HepG2 (cell line): Measurements from ENCODE around the gene MUC13. TPM values are rescaled to one million over a fixed set of nuclear protein-coding genes. Genes with fewer than 3 reads are reported as not detected.

ENCODE experiments used
- CENPT ChIP-seq: sonication (generic); formaldehyde crosslinking; IDR thresholded peaks from 2 replicates; pipeline ENCODE4 v1.8.0; 2022; ENCODE audit warnings: low read depth, mild to moderate bottlenecking, moderate library complexity, missing genetic modification reagents
- KDM6A ChIP-seq: IDR thresholded peaks from 2 replicates; pipeline ENCODE4 v1.6.1; 2016; ENCODE audit warnings: low read depth
- NFKBIZ ChIP-seq: IDR thresholded peaks from 2 replicates; pipeline ENCODE4 v1.6.1; 2018; ENCODE audit warnings: missing genetic modification reagents, missing compliant biosample characterization
- SRSF4 ChIP-seq: fragments of 200-400 bp; formaldehyde crosslinking; IDR thresholded peaks from one replicate; pipeline ENCODE4 v1.6.1; 2018; ENCODE audit warnings: mild to moderate bottlenecking, low read depth, low read length, moderate library complexity; ENCODE audit not compliant: poor library complexity, severe bottlenecking
- ZKSCAN5 ChIP-seq: sonication (generic); formaldehyde crosslinking; IDR thresholded peaks from 2 replicates; pipeline ENCODE4 v1.5.1; 2020; ENCODE audit warnings: mild to moderate bottlenecking, missing genetic modification reagents
- ZNF713 ChIP-seq: sonication (generic); formaldehyde crosslinking; IDR thresholded peaks from 2 replicates; pipeline ENCODE4 v1.4.0; 2020; ENCODE audit warnings: mild to moderate bottlenecking, missing genetic modification reagents
- ZNF782 ChIP-seq: sonication (generic); formaldehyde crosslinking; IDR thresholded peaks from 2 replicates; pipeline ENCODE4 v1.4.0; 2020; ENCODE audit warnings: missing genetic modification reagents, mild to moderate bottlenecking, borderline replicate concordance
- polyA plus RNA-seq, 8 experiments: library from polyadenylated mRNA; depleted of rRNA in 3 of 8; stranded (reverse) in 7 of 8; unstranded in 1 of 8; fragments of >200 nt; fragmentation: Illumina TruSeq in 4 of 8; extraction: Trizol in 4 of 8; gene quantifications; 2 replicates each; pipeline versions ENCODE4 v1.2.1 to v1.2.3, GENCODE V29; 2011 to 2016; ENCODE audit warnings: low read depth in 4 of 8, missing spikeins in 1 of 8, mixed read lengths in 1 of 8; ENCODE audit not compliant: insufficient read depth in 1 of 8
- total RNA-seq, 5 experiments: library from RNA; depleted of rRNA; stranded (reverse); fragments of >200 nt; fragmentation: Illumina TruSeq; extraction: Trizol; gene quantifications; 2 replicates each; pipeline ENCODE4 v1.2.3, GENCODE V29; 2016; ENCODE audit warnings: low read depth in 1 of 5
- TF ChIP-seq, protein P1 (sequence below): sonication (generic); formaldehyde crosslinking; IDR thresholded peaks from 2 replicates; pipeline ENCODE4 v1.4.0; 2020; ENCODE audit warnings: missing genetic modification reagents
- TF ChIP-seq, protein P2 (sequence below): sonication (generic); formaldehyde crosslinking; IDR thresholded peaks from 2 replicates; pipeline ENCODE4 v1.4.0; 2020; ENCODE audit warnings: mild to moderate bottlenecking, missing genetic modification reagents
- TF ChIP-seq, protein P3 (sequence below), 2 experiments: sonication (generic) in 1 of 2; formaldehyde crosslinking in 1 of 2; IDR thresholded peaks; 2 replicates each; pipeline versions ENCODE4 v1.6.1 to v1.9.0; 2014 to 2022; ENCODE audit warnings: antibody characterized with exemption in 1 of 2, borderline replicate concordance in 1 of 2, inconsistent platforms in 1 of 2, low read depth in 1 of 2, missing genetic modification reagents in 1 of 2
- TF ChIP-seq, protein P4 (sequence below): sonication (generic); formaldehyde crosslinking; IDR thresholded peaks from 2 replicates; pipeline ENCODE4 v1.5.0; 2020; ENCODE audit warnings: missing genetic modification reagents

MUC13 gene
- total and polyA plus RNA-seq, 2 of the 13 experiments (the other 11 are each of a cell fraction or from before 2014, with no cell fraction given), result 0.04 to 1.2 TPM

DNA sequence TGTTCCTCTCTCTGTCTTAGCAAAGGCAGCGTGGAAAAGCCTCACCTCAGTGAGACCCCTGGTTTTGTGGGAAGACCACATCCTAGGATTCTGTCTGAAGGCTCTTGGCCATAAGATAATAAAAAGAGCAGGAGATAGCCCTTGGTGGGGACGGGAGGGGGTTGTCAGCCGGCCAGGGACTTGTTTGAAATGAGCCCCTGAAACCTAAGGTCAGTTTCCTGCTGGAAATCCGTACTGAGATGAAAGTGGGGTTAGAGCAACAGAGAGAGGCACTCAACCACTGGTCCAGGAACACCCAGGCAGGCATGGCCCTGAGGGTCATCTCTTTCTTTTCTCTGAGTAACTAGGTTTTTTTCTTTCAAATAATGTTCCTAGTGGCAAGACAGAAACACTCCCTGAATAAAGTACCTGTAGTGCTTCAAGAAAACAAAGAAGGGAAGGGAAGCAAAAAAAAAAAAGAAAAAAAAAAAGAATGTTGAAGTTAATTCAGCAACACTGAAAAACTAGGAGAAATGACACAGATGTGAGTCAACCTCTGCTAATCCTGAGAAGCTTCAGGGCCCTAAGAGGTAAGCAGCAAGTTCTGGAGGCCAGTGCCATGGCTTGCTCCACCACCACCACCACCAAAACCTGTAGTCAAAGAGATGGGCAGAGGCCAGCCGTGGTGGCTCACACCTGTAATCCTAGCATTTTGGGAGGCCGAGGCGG lies 50.6 kb downstream of the MUC13 start (continued):
- TF ChIP-seq, protein P1, sequence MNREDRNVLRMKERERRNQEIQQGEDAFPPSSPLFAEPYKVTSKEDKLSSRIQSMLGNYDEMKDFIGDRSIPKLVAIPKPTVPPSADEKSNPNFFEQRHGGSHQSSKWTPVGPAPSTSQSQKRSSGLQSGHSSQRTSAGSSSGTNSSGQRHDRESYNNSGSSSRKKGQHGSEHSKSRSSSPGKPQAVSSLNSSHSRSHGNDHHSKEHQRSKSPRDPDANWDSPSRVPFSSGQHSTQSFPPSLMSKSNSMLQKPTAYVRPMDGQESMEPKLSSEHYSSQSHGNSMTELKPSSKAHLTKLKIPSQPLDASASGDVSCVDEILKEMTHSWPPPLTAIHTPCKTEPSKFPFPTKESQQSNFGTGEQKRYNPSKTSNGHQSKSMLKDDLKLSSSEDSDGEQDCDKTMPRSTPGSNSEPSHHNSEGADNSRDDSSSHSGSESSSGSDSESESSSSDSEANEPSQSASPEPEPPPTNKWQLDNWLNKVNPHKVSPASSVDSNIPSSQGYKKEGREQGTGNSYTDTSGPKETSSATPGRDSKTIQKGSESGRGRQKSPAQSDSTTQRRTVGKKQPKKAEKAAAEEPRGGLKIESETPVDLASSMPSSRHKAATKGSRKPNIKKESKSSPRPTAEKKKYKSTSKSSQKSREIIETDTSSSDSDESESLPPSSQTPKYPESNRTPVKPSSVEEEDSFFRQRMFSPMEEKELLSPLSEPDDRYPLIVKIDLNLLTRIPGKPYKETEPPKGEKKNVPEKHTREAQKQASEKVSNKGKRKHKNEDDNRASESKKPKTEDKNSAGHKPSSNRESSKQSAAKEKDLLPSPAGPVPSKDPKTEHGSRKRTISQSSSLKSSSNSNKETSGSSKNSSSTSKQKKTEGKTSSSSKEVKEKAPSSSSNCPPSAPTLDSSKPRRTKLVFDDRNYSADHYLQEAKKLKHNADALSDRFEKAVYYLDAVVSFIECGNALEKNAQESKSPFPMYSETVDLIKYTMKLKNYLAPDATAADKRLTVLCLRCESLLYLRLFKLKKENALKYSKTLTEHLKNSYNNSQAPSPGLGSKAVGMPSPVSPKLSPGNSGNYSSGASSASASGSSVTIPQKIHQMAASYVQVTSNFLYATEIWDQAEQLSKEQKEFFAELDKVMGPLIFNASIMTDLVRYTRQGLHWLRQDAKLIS, result no peak
- TF ChIP-seq, protein P2, sequence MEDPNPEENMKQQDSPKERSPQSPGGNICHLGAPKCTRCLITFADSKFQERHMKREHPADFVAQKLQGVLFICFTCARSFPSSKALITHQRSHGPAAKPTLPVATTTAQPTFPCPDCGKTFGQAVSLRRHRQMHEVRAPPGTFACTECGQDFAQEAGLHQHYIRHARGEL (CRISPR knock-in tag), result no peak
- TF ChIP-seq SRSF4 (no peak), ZNF782 (CRISPR knock-in tag) (no peak), ZKSCAN5 (CRISPR knock-in tag) (no peak), NFKBIZ (CRISPR knock-in tag) (no peak), ZNF713 (no peak), KDM6A (no peak), CENPT (CRISPR knock-in tag) (no peak)
- TF ChIP-seq, protein P3, sequence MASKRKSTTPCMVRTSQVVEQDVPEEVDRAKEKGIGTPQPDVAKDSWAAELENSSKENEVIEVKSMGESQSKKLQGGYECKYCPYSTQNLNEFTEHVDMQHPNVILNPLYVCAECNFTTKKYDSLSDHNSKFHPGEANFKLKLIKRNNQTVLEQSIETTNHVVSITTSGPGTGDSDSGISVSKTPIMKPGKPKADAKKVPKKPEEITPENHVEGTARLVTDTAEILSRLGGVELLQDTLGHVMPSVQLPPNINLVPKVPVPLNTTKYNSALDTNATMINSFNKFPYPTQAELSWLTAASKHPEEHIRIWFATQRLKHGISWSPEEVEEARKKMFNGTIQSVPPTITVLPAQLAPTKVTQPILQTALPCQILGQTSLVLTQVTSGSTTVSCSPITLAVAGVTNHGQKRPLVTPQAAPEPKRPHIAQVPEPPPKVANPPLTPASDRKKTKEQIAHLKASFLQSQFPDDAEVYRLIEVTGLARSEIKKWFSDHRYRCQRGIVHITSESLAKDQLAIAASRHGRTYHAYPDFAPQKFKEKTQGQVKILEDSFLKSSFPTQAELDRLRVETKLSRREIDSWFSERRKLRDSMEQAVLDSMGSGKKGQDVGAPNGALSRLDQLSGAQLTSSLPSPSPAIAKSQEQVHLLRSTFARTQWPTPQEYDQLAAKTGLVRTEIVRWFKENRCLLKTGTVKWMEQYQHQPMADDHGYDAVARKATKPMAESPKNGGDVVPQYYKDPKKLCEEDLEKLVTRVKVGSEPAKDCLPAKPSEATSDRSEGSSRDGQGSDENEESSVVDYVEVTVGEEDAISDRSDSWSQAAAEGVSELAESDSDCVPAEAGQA (IDR thresholded peaks at IDR 0.05; ENCODE audit: low read depth), result no peak
- TF ChIP-seq, protein P3 (CRISPR knock-in tag; IDR thresholded peaks at IDR 0.05; ENCODE audit: borderline replicate concordance), result no peak
- TF ChIP-seq, protein P4, sequence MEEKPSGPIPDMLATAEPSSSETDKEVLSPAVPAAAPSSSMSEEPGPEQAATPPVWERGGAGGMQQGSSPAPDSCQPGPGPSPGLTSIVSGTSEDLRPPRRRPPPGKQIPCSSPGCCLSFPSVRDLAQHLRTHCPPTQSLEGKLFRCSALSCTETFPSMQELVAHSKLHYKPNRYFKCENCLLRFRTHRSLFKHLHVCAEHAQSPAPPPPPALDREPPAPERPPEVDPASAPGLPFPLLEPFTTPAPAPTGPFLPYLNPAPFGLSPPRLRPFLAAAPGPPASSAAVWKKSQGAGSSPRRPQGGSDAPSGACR (CRISPR knock-in tag), result no peak
